Adrenal gland (tissue), 5 donors: ENCODE measurements around the gene VWCE.

Source experiments
- CTCF ChIP-seq, 6 experiments: fragments of 450-650 bp in 4 of 6; fragments of 200-600 bp in 2 of 6; sonication (generic) in 1 of 6; IDR thresholded peaks; 1 replicate in 5 of 6; 2 replicates in 1 of 6; pipeline versions ENCODE4 v1.5.1 to v1.8.0; 2016 to 2021; ENCODE audit warnings: antibody characterized with exemption in 6 of 6, mild to moderate bottlenecking in 2 of 6, moderate library complexity in 1 of 6
- POLR2A ChIP-seq, 2 donors: fragments of 450-650 bp; IDR thresholded peaks; one replicate each; pipeline ENCODE4 v1.6.1; 2017; ENCODE audit warnings: antibody characterized with exemption in 2 of 2, mild to moderate bottlenecking in 2 of 2, moderate library complexity in 1 of 2
- donor health status: DM: no; HTN: no; CAD: no.

- TF ChIP-seq CTCF (IDR thresholded peaks at IDR 0.05) (no peak), POLR2A (IDR thresholded peaks at IDR 0.05) (no peak)
These were observed 17.1 kb downstream of the VWCE start for GRCh38 chr11:61278001-61278470.
